Endothelial cell of umbilical vein (primary cell): ENCODE data around the gene PKMYT1. TPM values are rescaled to one million over a fixed set of nuclear protein-coding genes. Genes with fewer than 3 reads are reported as not detected.

Source experiments
- BruUV-seq: library from RNA; stranded (reverse); fragments of 400-500 nt; replicated peaks from 2 replicates; lab custom pipeline; 2021; lab: Mats Ljungman, UMichigan
- CTCF ChIA-PET: fragments of 300-600, 350-600 bp; sonication (Branson Sonifier 250); formaldehyde crosslinking; loops from one replicate; lab custom pipeline; 2021; ENCODE audit warnings: antibody characterized with exemption, inconsistent platforms; lab: Charles Lee
- POLR2A ChIA-PET: fragments of 300-600, 350-600 bp; sonication (Branson Sonifier 250); formaldehyde crosslinking; loops from one replicate; lab custom pipeline; 2021; ENCODE audit warnings: antibody characterized with exemption, inconsistent platforms; lab: Charles Lee
- DNase-seq: peaks from one replicate; pipeline ENCODE4 v3.0.0-alpha.2; 2011; ENCODE audit warnings: low read depth, low spot score
- FAIRE-seq: peaks from 2 replicates; lab custom pipeline; 2011; peaks lifted over from hg19 to GRCh38; lab: Jason Lieb, UNC
- H2AFZ ChIP-seq: 2 replicates; pipeline ENCODE4 v1.6.0; 2012; ENCODE audit warnings: low read depth, low read length, control low read depth, inconsistent platforms
- H3K27ac ChIP-seq: 2 replicates; pipeline ENCODE4 v1.5.1; 2011; ENCODE audit warnings: low read depth, mild to moderate bottlenecking, control low read depth, low read length, moderate library complexity; ENCODE audit not compliant: insufficient read depth
- H3K27me3 ChIP-seq, 2 experiments: 2 replicates each; pipeline versions ENCODE4 v1.6.0 to v1.6.1; 2011; ENCODE audit warnings: low read length in 2 of 2, mixed read lengths in 1 of 2; ENCODE audit not compliant: control insufficient read depth in 2 of 2, insufficient read depth in 2 of 2
- H3K36me3 ChIP-seq, 2 experiments: 2 replicates in 1 of 2; 3 replicates in 1 of 2; pipeline ENCODE4 v1.5.1; 2011; ENCODE audit warnings: low read length in 2 of 2, mild to moderate bottlenecking in 1 of 2, moderate library complexity in 1 of 2; ENCODE audit not compliant: control insufficient read depth in 2 of 2, insufficient read depth in 2 of 2; ENCODE audit errors: extremely low read depth in 1 of 2
- H3K4me1 ChIP-seq: 3 replicates; pipeline ENCODE4 v1.5.1; 2011; ENCODE audit warnings: mild to moderate bottlenecking, low read length; ENCODE audit not compliant: control insufficient read depth, insufficient read depth; ENCODE audit errors: extremely low read depth
- H3K4me2 ChIP-seq: 2 replicates; pipeline ENCODE4 v1.6.1; 2011; ENCODE audit warnings: low read length, control low read depth, mixed read lengths; ENCODE audit not compliant: insufficient read depth
- H3K4me3 ChIP-seq, 3 experiments: fragments of 200-600 bp in 1 of 3; sonication (generic), shearing (Covaris generic) in 1 of 3; replicated peaks in 1 of 3; 2 replicates each; pipeline ENCODE4 v1.5.1; 2011 to 2016; ENCODE audit warnings: control low read depth in 3 of 3, low read length in 3 of 3, mild to moderate bottlenecking in 2 of 3, inconsistent platforms in 1 of 3, low read depth in 1 of 3, moderate library complexity in 1 of 3; ENCODE audit not compliant: insufficient read depth in 1 of 3
- H3K79me2 ChIP-seq: 2 replicates; pipeline ENCODE4 v1.6.0; 2012; ENCODE audit warnings: low read length, inconsistent platforms; ENCODE audit not compliant: control insufficient read depth, insufficient read depth
- H3K9ac ChIP-seq: replicated peaks from 2 replicates; pipeline ENCODE3; 2011; ENCODE audit warnings: low read length, control low read depth; ENCODE audit not compliant: insufficient read depth; ENCODE audit errors: extremely low read depth
- H3K9me1 ChIP-seq: replicated peaks from 3 replicates; pipeline ENCODE4 v1.6.0; 2011; ENCODE audit warnings: mild to moderate bottlenecking, low read length; ENCODE audit not compliant: control insufficient read depth, insufficient read depth; ENCODE audit errors: extremely low read depth
- H3K9me3 ChIP-seq: replicated peaks from 2 replicates; pipeline ENCODE4 v1.5.1; 2012; ENCODE audit warnings: low read length, inconsistent platforms; ENCODE audit not compliant: control insufficient read depth, insufficient read depth
- H4K20me1 ChIP-seq: replicated peaks from 2 replicates; pipeline ENCODE3; 2011; ENCODE audit warnings: mild to moderate bottlenecking, low read length; ENCODE audit not compliant: control insufficient read depth, insufficient read depth; ENCODE audit errors: extremely low read depth
- CTCF ChIP-seq, 2 donors: IDR thresholded peaks; 1 replicate in 1 of 2; 2 replicates in 1 of 2; pipeline ENCODE4 v1.5.1; 2011; ENCODE audit warnings: low read length in 2 of 2, mild to moderate bottlenecking in 2 of 2, moderate library complexity in 2 of 2, control low read depth in 1 of 2, inconsistent platforms in 1 of 2, low read depth in 1 of 2; ENCODE audit not compliant: insufficient read depth in 1 of 2; ENCODE audit errors: extremely low read depth in 1 of 2
- EZH2 ChIP-seq: IDR thresholded peaks from 2 replicates; pipeline ENCODE4 v1.6.1; 2012; ENCODE audit warnings: borderline replicate concordance, low read depth, mild to moderate bottlenecking, moderate library complexity, low read length, inconsistent platforms; ENCODE audit not compliant: severe bottlenecking
- FOS ChIP-seq: IDR thresholded peaks from 2 replicates; pipeline ENCODE4 v1.6.1; 2011; ENCODE audit warnings: mild to moderate bottlenecking, low read length, moderate library complexity, borderline replicate concordance; ENCODE audit not compliant: insufficient read depth
- GATA2 ChIP-seq: IDR thresholded peaks from 2 replicates; pipeline ENCODE4 v1.7.0; 2011; ENCODE audit warnings: low read depth, mild to moderate bottlenecking, moderate library complexity, mixed read lengths, low read length; ENCODE audit not compliant: insufficient read length, insufficient read depth
- JUN ChIP-seq: IDR thresholded peaks from 2 replicates; pipeline ENCODE4 v1.6.1; 2011; ENCODE audit warnings: borderline replicate concordance, low read depth; ENCODE audit not compliant: insufficient read length, insufficient read depth
- MAX ChIP-seq: IDR thresholded peaks from 2 replicates; pipeline ENCODE4 v1.6.1; 2011; ENCODE audit not compliant: insufficient read depth, insufficient read length
- MYC ChIP-seq: IDR thresholded peaks from one replicate; pipeline ENCODE4 v1.6.1; 2011; ENCODE audit warnings: mild to moderate bottlenecking, low read depth, low read length
- POLR2A ChIP-seq: IDR thresholded peaks from 2 replicates; pipeline ENCODE4 v1.6.1; 2012; ENCODE audit warnings: low read depth, mild to moderate bottlenecking, control low read depth, low read length
- POLR2AphosphoS5 ChIP-seq: IDR thresholded peaks from 2 replicates; pipeline ENCODE4 v1.6.1; 2012; ENCODE audit warnings: low read depth, mild to moderate bottlenecking, control low read depth, low read length, moderate library complexity; ENCODE audit not compliant: insufficient read depth
- dilution Hi-C: fragments of 300-500 bp; cut with MboI; formaldehyde crosslinking; loops from one replicate; pipeline ENCODE4 v1.15.0; 2019; ENCODE audit warnings: low sequenced_read_pairs; ENCODE audit not compliant: extremely low pct_ligation_motif_present
- intact Hi-C: fragments of 100-400 bp; cut with micrococcal nuclease; formaldehyde crosslinking; loops from one replicate; pipeline ENCODE4 v1.10.0; 2022
- polyA plus RNA-seq, 4 experiments: library from polyadenylated mRNA; depleted of rRNA in 3 of 4; stranded (reverse) in 3 of 4; unstranded in 1 of 4; fragments of >200 nt; gene quantifications; 2 replicates each; pipeline versions ENCODE4 v1.2.1 to v1.2.3, GENCODE V29; 2011 to 2012; ENCODE audit warnings: missing spikeins in 1 of 4
- total RNA-seq: library from RNA; stranded (reverse); gene quantifications from 2 replicates; pipeline ENCODE4 v1.2.3, GENCODE V29; 2021

The PKMYT1 gene
- total and polyA plus RNA-seq, 2 donors (not counting 3 experiments of a cell fraction or from before 2014, with no cell fraction given) = 26.1 to 48.5 TPM

DNA sequence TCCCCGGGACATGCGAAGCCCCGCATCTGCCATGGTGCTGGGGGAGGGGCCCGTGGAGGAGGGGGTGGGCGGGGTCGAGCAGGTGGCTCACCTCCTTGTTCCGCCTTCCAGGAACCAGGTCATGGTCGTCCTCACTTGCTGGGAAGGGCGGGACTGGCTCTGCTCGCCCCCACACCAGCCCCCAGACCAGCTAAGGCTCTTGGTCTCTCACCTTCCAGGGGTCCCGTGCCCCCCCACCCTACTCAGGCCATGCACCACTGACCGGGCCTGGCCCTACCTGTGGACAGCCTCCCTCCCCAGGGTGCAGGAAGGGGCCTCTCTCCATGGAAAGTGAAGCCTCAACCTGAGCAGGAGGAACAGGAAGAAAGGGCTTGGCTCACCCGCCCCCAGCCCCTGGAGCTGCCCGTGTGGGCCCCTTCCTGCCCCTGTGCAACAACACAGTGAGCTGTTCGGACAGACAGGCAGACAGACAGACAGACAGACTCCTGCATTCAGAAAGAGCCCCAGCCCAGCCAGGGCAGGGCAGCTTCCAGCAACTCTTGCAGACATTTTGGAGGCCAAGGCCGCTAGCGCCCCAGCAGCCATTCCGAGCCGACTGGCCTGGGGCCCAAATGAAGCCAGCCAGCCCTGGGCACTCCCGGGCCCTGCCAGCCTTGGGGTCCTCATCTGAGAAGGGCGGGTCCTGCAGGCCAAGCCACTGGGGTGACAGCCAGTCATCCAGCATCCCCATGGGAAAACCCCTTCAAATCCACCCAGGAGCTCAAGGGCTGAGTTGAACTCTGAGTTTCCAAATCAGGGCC lies 24.3 kb downstream of the PKMYT1 start:
- Histone ChIP-seq H2AFZ (no peak overlapping the region), H3K27me3 (no peaks in the 10 kb centered on the region), H3K79me2 (no peaks in the 10 kb centered on the region), H3K9me3 (no peaks in the 10 kb centered on the region), H3K4me3 (no peak overlapping the region), H4K20me1 (no peaks in the 10 kb centered on the region), H3K4me1 (no peaks in the 10 kb centered on the region), H3K9ac (no peak overlapping the region), H3K4me2 (no peak overlapping the region), H3K9me1 (no peaks in the 10 kb centered on the region), H3K36me3 (no peaks in the 10 kb centered on the region), H3K27ac (no peak overlapping the region)
- TF ChIP-seq GATA2 = no peak
- TF ChIP-seq POLR2AphosphoS5 = no peak
- no peak for TF ChIP-seq MYC
- TF ChIP-seq MAX = no peak
- TF ChIP-seq EZH2 = no peak
- TF ChIP-seq FOS = no peak
- TF ChIP-seq POLR2A = no peak
- TF ChIP-seq CTCF (IDR thresholded peaks at IDR 0.05; ENCODE audit: extremely low read depth in 1 of 2, insufficient read depth in 1 of 2, low read depth in 1 of 2, low read length in 2 of 2) = no peak
- no peak for TF ChIP-seq JUN
- ChIA-PET CTCF (interaction anchor here (1.2 kb wide), 1 partner anchor 29 kb away, joined by 5 read pairs; no protein-coding TSS in a partner anchor), POLR2A (interaction anchor here (0.7 kb wide), 1 partner anchor 1423 kb away, joined by 3 read pairs; no protein-coding TSS in a partner anchor)
- DNase-seq (no peak), FAIRE-seq (no peak)
- dilution Hi-C loops = no loop called here
- intact Hi-C loops = no loop called here
- BruUV-seq = no TSS peak
